ENCODE measurements around the gene NRK.
"Not testable (repeated sequence)": the region's sequence is repeated elsewhere in the genome, so short reads cannot be mapped to it uniquely, and the experiment has no call there.

The NRK gene

GRCh38 chrX:105882581-105883275, 60.4 kb downstream of the NRK start:
- DNase-seq (ENCODE audit: extremely low read depth in 1 of 2, low read depth in 1 of 2): no peak

GRCh38 chrX:105894721-105895120, 72.4 kb downstream of the NRK start:
- no peak for DNase-seq (ENCODE audit: extremely low read depth in 1 of 2, low read depth in 1 of 2)

- DNase-seq (ENCODE audit: extremely low read depth in 1 of 2, low read depth in 1 of 2): no peak
These were observed 87.2 kb downstream of the NRK start for GRCh38 chrX:105909576-105909975.

- DNase-seq (ENCODE audit: extremely low read depth in 1 of 2, low read depth in 1 of 2): no peak
These were observed 88.3 kb downstream of the NRK start for GRCh38 chrX:105910563-105911105.

GRCh38 chrX:105945266-105945665, 122.9 kb downstream of the NRK start:
- no peak for DNase-seq (ENCODE audit: extremely low read depth in 1 of 2, low read depth in 1 of 2)

- no peak for DNase-seq (ENCODE audit: extremely low read depth in 1 of 2, low read depth in 1 of 2)
These were observed 147.1 kb downstream of the NRK start for GRCh38 chrX:105969487-105969886.

GRCh38 chrX:105972690-105973386, 150.5 kb downstream of the NRK start:
- no peak for DNase-seq (ENCODE audit: extremely low read depth in 1 of 2, low read depth in 1 of 2)

GRCh38 chrX:105973387-105973739, 151.0 kb downstream of the NRK start:
- DNase-seq (ENCODE audit: extremely low read depth in 1 of 2, low read depth in 1 of 2): no peak

GRCh38 chrX:105975382-105975781, 153.0 kb downstream of the NRK start:
- no peak for DNase-seq (ENCODE audit: extremely low read depth in 1 of 2, low read depth in 1 of 2)

- no peak for DNase-seq (ENCODE audit: extremely low read depth in 1 of 2, low read depth in 1 of 2)
These were observed 159.6 kb downstream of the NRK start for GRCh38 chrX:105981772-105982485.

GRCh38 chrX:105988487-105988886, 166.1 kb downstream of the NRK start:
- DNase-seq (ENCODE audit: extremely low read depth in 1 of 2, low read depth in 1 of 2): not testable (repeated sequence)

GRCh38 chrX:105999294-105999693, 177.0 kb downstream of the NRK start:
- no peak for DNase-seq (ENCODE audit: extremely low read depth in 1 of 2, low read depth in 1 of 2)

GRCh38 chrX:106000203-106000602, 177.9 kb downstream of the NRK start:
- no peak for DNase-seq (ENCODE audit: extremely low read depth in 1 of 2, low read depth in 1 of 2)

GRCh38 chrX:106000609-106001008, 178.3 kb downstream of the NRK start:
- not testable (repeated sequence) for DNase-seq (ENCODE audit: extremely low read depth in 1 of 2, low read depth in 1 of 2)

- DNase-seq (ENCODE audit: extremely low read depth in 1 of 2, low read depth in 1 of 2): no peak
These were observed 183.3 kb downstream of the NRK start for GRCh38 chrX:106005684-106006083.

- no peak for DNase-seq (ENCODE audit: extremely low read depth in 1 of 2, low read depth in 1 of 2)
These were observed 185.5 kb downstream of the NRK start for GRCh38 chrX:106007815-106008214.

All from activated CD8-positive, alpha-beta memory T cell treated with anti-CD3 and anti-CD28 coated beads for 1 hour (primary cell).